ENCODE measurements around the gene HPDL.

The HPDL gene

GRCh38 chr1:45351508-45351907 lies 24.8 kb downstream of the HPDL start:
- no peak for DNase-seq (ENCODE audit: low spot score)

GRCh38 chr1:45353685-45354084 lies 27.0 kb downstream of the HPDL start:
- DNase-seq (ENCODE audit: low spot score), result no peak

DNA sequence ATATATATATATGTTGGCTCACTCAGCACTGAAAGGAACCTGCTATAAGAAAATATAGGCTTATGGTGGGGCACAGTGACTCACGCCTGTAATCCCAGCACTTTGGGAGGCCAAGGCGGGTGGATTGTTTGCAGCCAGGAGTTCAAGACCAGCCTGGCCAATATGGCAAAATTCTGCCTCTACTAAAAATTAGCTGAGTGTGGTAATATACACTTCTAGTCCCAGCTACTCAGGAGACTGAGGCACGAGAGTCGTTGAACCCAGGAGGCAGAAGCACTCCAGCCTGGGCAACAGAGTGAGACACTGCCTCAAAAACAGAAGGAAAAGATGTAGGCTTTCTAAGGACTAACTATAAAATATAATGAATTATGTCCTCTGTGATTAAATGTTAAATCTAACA lies 28.1 kb downstream of the HPDL start:
- no peak for DNase-seq (ENCODE audit: low spot score)

- DNase-seq (ENCODE audit: low spot score), result no peak
These were observed 29.0 kb downstream of the HPDL start for GRCh38 chr1:45355683-45356082.

GRCh38 chr1:45356186-45356585 lies 29.5 kb downstream of the HPDL start:
- no peak for DNase-seq (ENCODE audit: low spot score)

GRCh38 chr1:45359882-45360513 lies 33.3 kb downstream of the HPDL start:
- no peak for DNase-seq (ENCODE audit: low spot score)

- DNase-seq (ENCODE audit: low spot score), result peak; percentile 44
These were observed 34.3 kb downstream of the HPDL start for GRCh38 chr1:45360981-45361380.

DNA sequence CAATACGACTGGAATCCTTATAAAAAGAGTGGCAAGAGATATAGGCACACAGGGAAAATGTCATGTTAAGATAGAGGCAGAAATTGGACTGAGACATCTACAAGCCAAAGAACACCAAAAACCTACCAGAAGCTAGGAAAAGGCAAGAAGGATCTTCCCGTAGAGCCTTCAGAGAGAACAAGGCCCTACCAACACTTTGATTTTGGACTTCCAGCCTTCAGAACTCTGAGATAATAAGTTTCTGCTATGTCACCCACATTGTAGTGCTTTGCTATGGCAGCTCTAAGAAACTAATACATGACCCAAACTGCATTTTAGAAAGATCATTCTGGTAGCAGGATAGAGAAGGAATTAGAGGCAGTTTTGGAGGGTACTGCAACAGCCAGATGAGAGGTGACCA lies 37.6 kb downstream of the HPDL start:
- DNase-seq (ENCODE audit: low spot score), result no peak

DNA sequence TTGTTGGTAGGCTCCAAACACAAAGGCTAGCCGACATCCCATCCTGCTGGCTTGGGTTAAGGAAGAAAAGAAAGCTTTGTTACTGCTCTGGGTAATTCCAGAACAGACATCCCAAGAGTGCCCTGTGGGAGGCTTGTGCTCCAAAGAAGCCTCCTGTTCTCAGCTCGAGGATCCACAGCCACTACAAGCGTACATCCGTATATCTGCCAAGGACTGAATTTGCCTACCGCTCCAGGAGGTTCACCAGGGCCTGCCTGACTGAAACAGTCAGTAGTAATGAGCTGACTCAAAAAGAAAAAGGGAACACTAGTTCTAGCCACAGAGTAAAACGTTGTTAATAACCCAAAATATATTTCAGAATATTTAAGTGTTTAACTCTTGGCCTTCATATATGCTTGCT lies 38.4 kb downstream of the HPDL start:
- DNase-seq (ENCODE audit: low spot score), result no peak

DNA sequence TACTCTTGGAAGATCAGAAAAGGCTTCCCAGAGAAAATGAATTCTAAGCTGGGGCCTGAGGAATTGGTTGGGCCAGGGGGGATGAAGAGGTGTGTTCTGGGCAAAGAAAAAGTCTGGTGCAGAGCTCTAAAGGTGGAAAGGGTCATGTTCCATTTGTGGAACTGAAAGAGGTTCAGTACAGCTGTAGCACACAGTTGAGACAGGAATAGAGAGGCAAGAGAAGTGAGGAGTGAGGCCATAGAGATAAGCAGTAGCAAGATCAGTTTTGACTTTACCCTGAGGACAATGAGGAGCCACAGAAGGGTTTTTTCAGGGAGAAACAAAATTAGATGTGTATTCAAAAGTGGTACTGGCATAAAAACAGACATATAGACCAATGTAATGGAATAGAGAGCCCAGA lies 43.9 kb downstream of the HPDL start:
- no peak for DNase-seq (ENCODE audit: low spot score)

GRCh38 chr1:45373573-45373972 lies 46.9 kb downstream of the HPDL start:
- DNase-seq (ENCODE audit: low spot score), result no peak

GRCh38 chr1:45375104-45376090 lies 48.7 kb downstream of the HPDL start:
- no peak for DNase-seq (ENCODE audit: low spot score)

DNA sequence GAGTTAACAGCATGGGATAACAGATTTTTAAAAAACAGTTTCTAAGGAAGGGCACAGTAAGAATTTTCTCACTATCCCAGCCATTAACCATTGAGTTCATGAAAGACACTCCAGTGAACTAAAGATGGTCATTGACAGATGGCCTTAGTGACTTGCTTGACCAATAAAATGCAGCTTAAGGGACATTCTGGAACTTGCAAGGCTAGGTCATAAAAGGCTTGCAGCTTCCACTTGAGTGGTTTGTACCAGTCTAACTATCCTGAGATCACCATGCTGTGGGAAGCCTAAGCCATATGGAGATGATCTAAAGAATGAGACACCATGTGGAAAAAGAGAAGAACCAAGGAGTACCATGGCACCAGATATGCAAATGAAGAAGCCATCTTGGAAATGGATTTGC lies 51.5 kb downstream of the HPDL start:
- DNase-seq (ENCODE audit: low spot score), result no peak

All from iPS-NIHi11 (cell line).